Metanephros (tissue), 2 donors: ENCODE results near the gene OLA1. TPM values are rescaled to one million over a fixed set of nuclear protein-coding genes. Genes with fewer than 3 reads are reported as not detected.

ENCODE experiments used
- small RNA-seq: library from RNA; depleted of rRNA; stranded (forward); fragments of <200 nt; gene quantifications from one replicate; pipeline ENCODE3, GENCODE V24; 2014; ENCODE audit warnings: low replicate concordance
- total RNA-seq: library from RNA; depleted of rRNA; stranded (reverse); fragments of >200 nt; gene quantifications from one replicate; pipeline ENCODE4 v1.2.3, GENCODE V29; 2014

Gene OLA1
- total RNA-seq = 58.3 TPM

GRCh38 chr2:174248187-174248997, at the start of gene OLA1:
OLA1 (minus strand) TSS chr2:174248532; CDS start chr2:174246815, 1,717 bp downstream.

Small RNAs within 50 kb of the gene (small RNA-seq; reads per million reads assigned to genes)
- not detected for gene RF00019

Other genes with a start within 250 kb of the OLA1 start
- gene SP9, start 86.4 kb upstream of the OLA1 start, total RNA-seq = not detected
- 27.1 TPM for gene SCRN3, start 147.2 kb upstream of the OLA1 start, total RNA-seq
- 10.5 TPM for gene GPR155, start 238.5 kb upstream of the OLA1 start, total RNA-seq